Neural progenitor cell (in vitro differentiated cells): ENCODE results near the gene PFDN1.

Source experiments
- CTCF ChIP-seq: fragments of 200-600 bp; sonication (generic); IDR thresholded peaks from 2 replicates; pipeline ENCODE4 v1.5.1; 2017; ENCODE audit warnings: antibody characterized with exemption, mild to moderate bottlenecking
- EZH2phosphoT487 ChIP-seq: fragments of 200-600 bp; sonication (generic); IDR thresholded peaks from 2 replicates; pipeline ENCODE4 v1.6.1; 2017; ENCODE audit warnings: antibody characterized with exemption

GRCh38 chr5:140339636-140340035 is 36.7 kb upstream of the PFDN1 start:
- TF ChIP-seq CTCF (no peak), EZH2phosphoT487 (no peak)
